Adrenal gland (tissue), 5 donors: ENCODE results near the gene BNIP2.

Source experiments
- POLR2A ChIP-seq, 2 donors: fragments of 450-650 bp; IDR thresholded peaks; one replicate each; pipeline ENCODE4 v1.6.1; 2017; ENCODE audit warnings: antibody characterized with exemption in 2 of 2, mild to moderate bottlenecking in 2 of 2, moderate library complexity in 1 of 2
- TF ChIP-seq, protein P1 (sequence below), 6 experiments: fragments of 450-650 bp in 4 of 6; fragments of 200-600 bp in 2 of 6; sonication (generic) in 1 of 6; IDR thresholded peaks; 1 replicate in 5 of 6; 2 replicates in 1 of 6; pipeline versions ENCODE4 v1.5.1 to v1.8.0; 2016 to 2021; ENCODE audit warnings: antibody characterized with exemption in 6 of 6, mild to moderate bottlenecking in 2 of 6, moderate library complexity in 1 of 6
- donor health status: DM: no; HTN: no; CAD: no.

DNA sequence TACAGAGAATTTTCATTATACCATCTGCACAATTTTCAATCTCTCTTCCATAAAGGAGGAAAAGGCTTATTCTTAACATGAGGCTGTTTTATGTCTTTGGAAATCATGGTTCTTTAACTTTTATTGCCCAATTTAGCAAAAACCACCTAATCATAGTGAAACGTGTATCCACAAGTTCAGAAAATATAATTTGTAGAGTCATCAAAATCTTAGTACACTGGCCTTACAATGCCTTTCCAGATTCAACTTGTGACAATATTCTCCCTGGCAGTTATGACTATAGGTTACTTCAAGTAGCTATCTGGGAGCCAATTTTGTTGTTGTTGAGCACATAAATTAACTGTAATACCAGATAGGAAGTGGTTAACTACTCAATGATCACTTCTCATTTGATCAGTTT is 10.9 kb downstream of the BNIP2 start:
- no peak for TF ChIP-seq POLR2A (IDR thresholded peaks at IDR 0.05)
- TF ChIP-seq, protein P1, sequence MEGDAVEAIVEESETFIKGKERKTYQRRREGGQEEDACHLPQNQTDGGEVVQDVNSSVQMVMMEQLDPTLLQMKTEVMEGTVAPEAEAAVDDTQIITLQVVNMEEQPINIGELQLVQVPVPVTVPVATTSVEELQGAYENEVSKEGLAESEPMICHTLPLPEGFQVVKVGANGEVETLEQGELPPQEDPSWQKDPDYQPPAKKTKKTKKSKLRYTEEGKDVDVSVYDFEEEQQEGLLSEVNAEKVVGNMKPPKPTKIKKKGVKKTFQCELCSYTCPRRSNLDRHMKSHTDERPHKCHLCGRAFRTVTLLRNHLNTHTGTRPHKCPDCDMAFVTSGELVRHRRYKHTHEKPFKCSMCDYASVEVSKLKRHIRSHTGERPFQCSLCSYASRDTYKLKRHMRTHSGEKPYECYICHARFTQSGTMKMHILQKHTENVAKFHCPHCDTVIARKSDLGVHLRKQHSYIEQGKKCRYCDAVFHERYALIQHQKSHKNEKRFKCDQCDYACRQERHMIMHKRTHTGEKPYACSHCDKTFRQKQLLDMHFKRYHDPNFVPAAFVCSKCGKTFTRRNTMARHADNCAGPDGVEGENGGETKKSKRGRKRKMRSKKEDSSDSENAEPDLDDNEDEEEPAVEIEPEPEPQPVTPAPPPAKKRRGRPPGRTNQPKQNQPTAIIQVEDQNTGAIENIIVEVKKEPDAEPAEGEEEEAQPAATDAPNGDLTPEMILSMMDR (IDR thresholded peaks at IDR 0.05): no peak
